ENCODE measurements around the gene TGFBR3. TPM values are rescaled to one million over a fixed set of nuclear protein-coding genes. Genes with fewer than 3 reads are reported as not detected.

TGFBR3 gene
- polyA plus RNA-seq, 1 donor (not counting 4 experiments of a cell fraction or from before 2014, with no cell fraction given), result 1.2 TPM

- H3K4me3 ChIP-seq (ENCODE audit: control insufficient read depth in 2 of 3, extremely low read depth in 1 of 3, insufficient read depth in 2 of 3, low read depth in 1 of 3, low read length in 3 of 3), result no peak overlapping the region
Observed at GRCh38 chr1:91796390-91796654, 89.6 kb downstream of the TGFBR3 start.

GRCh38 chr1:91795591-91796389, 90.2 kb downstream of the TGFBR3 start:
- FAIRE-seq, result no peak
- H3K9ac ChIP-seq (ENCODE audit: control insufficient read depth, extremely low read depth, insufficient read depth, low read length), result no peak overlapping the region

More at GRCh38 chr1:91796390-91796654, 89.6 kb downstream of the TGFBR3 start:
- Histone ChIP-seq H2AFZ (ENCODE audit: control insufficient read depth, low read length) (no peak overlapping the region), H3K36me3 (ENCODE audit: control insufficient read depth in 2 of 2, extremely low read depth in 1 of 2, insufficient read depth in 2 of 2, low read length in 2 of 2) (no peaks in the 10 kb centered on the region), H3K9me1 (ENCODE audit: control insufficient read depth, extremely low read depth, insufficient read depth, low read length) (no peaks in the 10 kb centered on the region), H3K27ac (ENCODE audit: control insufficient read depth, insufficient read depth, low read length) (no peak overlapping the region), H4K20me1 (ENCODE audit: control insufficient read depth, extremely low read depth, insufficient read depth, low read length) (no peaks in the 10 kb centered on the region), H3K4me2 (ENCODE audit: control insufficient read depth, extremely low read depth, insufficient read depth, low read depth, low read length) (no peak overlapping the region), H3K9ac (ENCODE audit: control insufficient read depth, extremely low read depth, insufficient read depth, low read length) (no peak overlapping the region), H3K9me3 (ENCODE audit: control insufficient read depth, low read depth, low read length) (no peaks in the 10 kb centered on the region), H3K4me1 (ENCODE audit: control insufficient read depth, extremely low read depth, insufficient read depth, low read length) (peaks cover 17% of the 10 kb centered on the region), H3K27me3 (ENCODE audit: control insufficient read depth, extremely low read depth, insufficient read depth, low read length) (peaks cover 34% of the 10 kb centered on the region), H3K79me2 (ENCODE audit: control insufficient read depth, insufficient read depth, low read length) (no peaks in the 10 kb centered on the region)
- TF ChIP-seq EZH2 (IDR thresholded peaks at IDR 0.05; ENCODE audit: low read length) (no peak), CTCF (optimal IDR thresholded peaks at IDR 0.05 in 1 of 3, IDR thresholded peaks at IDR 0.05 in 1 of 3, conservative IDR thresholded peaks at IDR 0.05 in 1 of 3; ENCODE audit: extremely low read depth in 1 of 3, insufficient read depth in 2 of 3, low read length in 3 of 3) (no peak)
- FAIRE-seq, result no peak
- dilution Hi-C loops (cut with MboI; ENCODE audit: extremely low pct_ligation_motif_present, low sequenced_read_pairs), result no loop called here
- no peak for DNase-seq (ENCODE audit: low read depth, low spot score)

More at GRCh38 chr1:91795591-91796389, 90.2 kb downstream of the TGFBR3 start:
- Histone ChIP-seq H3K79me2 (ENCODE audit: control insufficient read depth, insufficient read depth, low read length) (no peaks in the 10 kb centered on the region), H3K4me2 (ENCODE audit: control insufficient read depth, extremely low read depth, insufficient read depth, low read depth, low read length) (peak overlapping the region; percentile 25), H3K9me1 (ENCODE audit: control insufficient read depth, extremely low read depth, insufficient read depth, low read length) (no peaks in the 10 kb centered on the region), H4K20me1 (ENCODE audit: control insufficient read depth, extremely low read depth, insufficient read depth, low read length) (no peaks in the 10 kb centered on the region), H2AFZ (ENCODE audit: control insufficient read depth, low read length) (no peak overlapping the region), H3K9me3 (ENCODE audit: control insufficient read depth, low read depth, low read length) (no peaks in the 10 kb centered on the region), H3K4me1 (ENCODE audit: control insufficient read depth, extremely low read depth, insufficient read depth, low read length) (peaks cover 17% of the 10 kb centered on the region), H3K4me3 (ENCODE audit: control insufficient read depth in 2 of 3, extremely low read depth in 1 of 3, insufficient read depth in 2 of 3, low read depth in 1 of 3, low read length in 3 of 3) (peak overlapping the region in 1 of 3 experiments; percentile 8), H3K27me3 (ENCODE audit: control insufficient read depth, extremely low read depth, insufficient read depth, low read length) (peaks cover 33% of the 10 kb centered on the region), H3K27ac (ENCODE audit: control insufficient read depth, insufficient read depth, low read length) (no peak overlapping the region), H3K36me3 (ENCODE audit: control insufficient read depth in 2 of 2, extremely low read depth in 1 of 2, insufficient read depth in 2 of 2, low read length in 2 of 2) (no peaks in the 10 kb centered on the region)
- TF ChIP-seq EZH2 (IDR thresholded peaks at IDR 0.05; ENCODE audit: low read length), result no peak
- no peak for TF ChIP-seq CTCF (optimal IDR thresholded peaks at IDR 0.05 in 1 of 3, IDR thresholded peaks at IDR 0.05 in 1 of 3, conservative IDR thresholded peaks at IDR 0.05 in 1 of 3; ENCODE audit: extremely low read depth in 1 of 3, insufficient read depth in 2 of 3, low read length in 3 of 3)
- DNase-seq (ENCODE audit: low read depth, low spot score), result no peak
- dilution Hi-C loops (cut with MboI; ENCODE audit: extremely low pct_ligation_motif_present, low sequenced_read_pairs), result no loop called here

Data from keratinocyte (primary cell).